ENCODE data around the gene CBX3.
"Not testable (repeated sequence)": the region's sequence is repeated elsewhere in the genome, so short reads cannot be mapped to it uniquely, and the experiment has no call there.

DNA sequence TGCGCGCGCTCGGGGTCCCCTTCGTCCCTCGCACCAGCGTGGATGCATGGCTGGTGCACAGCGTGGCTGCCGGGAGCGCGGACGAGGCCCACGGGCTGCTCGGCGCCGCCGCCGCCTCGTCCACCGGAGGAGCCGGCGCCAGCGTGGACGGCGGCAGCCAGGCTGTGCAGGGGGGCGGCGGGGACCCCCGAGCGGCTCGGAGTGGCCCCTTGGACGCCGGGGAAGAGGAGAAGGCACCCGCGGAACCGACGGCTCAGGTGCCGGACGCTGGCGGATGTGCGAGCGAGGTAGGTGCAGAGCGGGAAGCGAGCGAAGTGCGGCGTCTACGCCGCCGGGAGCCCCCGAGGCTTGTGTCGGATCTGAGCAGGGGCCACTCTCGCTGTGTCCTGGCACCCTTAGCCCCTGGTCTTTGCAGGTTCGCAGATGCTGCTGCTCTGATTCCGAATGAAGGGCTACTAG, 48.7 kb upstream of the CBX3 start:
- TF ChIP-seq EP300 (IDR thresholded peaks at IDR 0.05; ENCODE audit: borderline replicate concordance in 1 of 2, low read depth in 2 of 2, low read length in 2 of 2); EZH2 (IDR thresholded peaks at IDR 0.05; ENCODE audit: low read depth, low read length, severe bottlenecking): not testable (repeated sequence)
- TF ChIP-seq, protein P1, sequence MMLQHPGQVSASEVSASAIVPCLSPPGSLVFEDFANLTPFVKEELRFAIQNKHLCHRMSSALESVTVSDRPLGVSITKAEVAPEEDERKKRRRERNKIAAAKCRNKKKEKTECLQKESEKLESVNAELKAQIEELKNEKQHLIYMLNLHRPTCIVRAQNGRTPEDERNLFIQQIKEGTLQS (IDR thresholded peaks at IDR 0.05; ENCODE audit: insufficient read depth, low read depth, low read length) = not testable (repeated sequence)

All from H1 (cell line).